GM13976 (cell line): Measurements from ENCODE around the gene CACNA1E.

ENCODE experiments used
- DNase-seq: peaks from one replicate; pipeline ENCODE4 v3.0.0; 2012; ENCODE audit warnings: low spot score
- in situ Hi-C: fragments of 300-500 bp; cut with MboI; formaldehyde crosslinking; loops from one replicate; pipeline ENCODE4 v1.12.0; 2022; ENCODE audit warnings: low sequenced_read_pairs, mixed read lengths, inconsistent platforms; ENCODE audit not compliant: unreplicated experiment
- TF ChIP-seq, protein P1 (sequence below): IDR thresholded peaks from 2 replicates; pipeline ENCODE4 v1.5.1; 2012; ENCODE audit warnings: borderline replicate concordance, mild to moderate bottlenecking; ENCODE audit not compliant: insufficient read depth; ENCODE audit errors: extremely low read depth, missing control alignments, control extremely low read depth

Gene CACNA1E

DNA sequence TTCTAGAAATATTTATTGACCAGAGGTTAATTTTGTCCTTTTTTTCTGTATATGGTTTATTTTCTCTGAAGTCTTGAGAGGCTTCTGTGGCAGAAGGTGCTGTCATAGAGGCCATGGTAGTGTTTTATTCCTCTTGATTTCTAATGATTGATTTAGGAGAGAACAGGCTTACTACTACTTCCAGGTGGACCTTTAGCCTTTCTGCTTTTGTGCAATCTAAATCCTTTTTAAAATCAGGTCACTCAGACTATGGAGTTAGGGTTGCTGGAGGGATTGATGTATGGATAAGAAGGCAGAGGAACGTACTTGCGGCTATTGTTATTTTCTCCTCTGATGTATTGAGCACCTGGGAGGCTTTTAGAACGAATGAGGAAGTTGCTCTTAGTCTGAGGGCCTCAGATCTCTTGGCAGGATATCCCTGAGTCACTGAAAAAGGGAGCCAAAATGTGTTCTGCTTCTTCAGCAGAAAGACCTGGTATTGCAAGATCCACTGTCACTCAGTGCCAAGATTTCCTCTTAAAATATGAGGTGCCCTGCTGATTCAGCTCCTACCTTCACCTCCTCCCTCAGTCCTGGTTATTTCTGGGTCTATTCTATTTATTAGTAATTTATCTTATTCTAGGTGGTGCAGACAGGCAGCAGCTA, 300.8 kb downstream of the CACNA1E start:
- no peak for DNase-seq
- in situ Hi-C loops, result no loop called here
- TF ChIP-seq, protein P1, sequence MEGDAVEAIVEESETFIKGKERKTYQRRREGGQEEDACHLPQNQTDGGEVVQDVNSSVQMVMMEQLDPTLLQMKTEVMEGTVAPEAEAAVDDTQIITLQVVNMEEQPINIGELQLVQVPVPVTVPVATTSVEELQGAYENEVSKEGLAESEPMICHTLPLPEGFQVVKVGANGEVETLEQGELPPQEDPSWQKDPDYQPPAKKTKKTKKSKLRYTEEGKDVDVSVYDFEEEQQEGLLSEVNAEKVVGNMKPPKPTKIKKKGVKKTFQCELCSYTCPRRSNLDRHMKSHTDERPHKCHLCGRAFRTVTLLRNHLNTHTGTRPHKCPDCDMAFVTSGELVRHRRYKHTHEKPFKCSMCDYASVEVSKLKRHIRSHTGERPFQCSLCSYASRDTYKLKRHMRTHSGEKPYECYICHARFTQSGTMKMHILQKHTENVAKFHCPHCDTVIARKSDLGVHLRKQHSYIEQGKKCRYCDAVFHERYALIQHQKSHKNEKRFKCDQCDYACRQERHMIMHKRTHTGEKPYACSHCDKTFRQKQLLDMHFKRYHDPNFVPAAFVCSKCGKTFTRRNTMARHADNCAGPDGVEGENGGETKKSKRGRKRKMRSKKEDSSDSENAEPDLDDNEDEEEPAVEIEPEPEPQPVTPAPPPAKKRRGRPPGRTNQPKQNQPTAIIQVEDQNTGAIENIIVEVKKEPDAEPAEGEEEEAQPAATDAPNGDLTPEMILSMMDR, result no peak

DNA sequence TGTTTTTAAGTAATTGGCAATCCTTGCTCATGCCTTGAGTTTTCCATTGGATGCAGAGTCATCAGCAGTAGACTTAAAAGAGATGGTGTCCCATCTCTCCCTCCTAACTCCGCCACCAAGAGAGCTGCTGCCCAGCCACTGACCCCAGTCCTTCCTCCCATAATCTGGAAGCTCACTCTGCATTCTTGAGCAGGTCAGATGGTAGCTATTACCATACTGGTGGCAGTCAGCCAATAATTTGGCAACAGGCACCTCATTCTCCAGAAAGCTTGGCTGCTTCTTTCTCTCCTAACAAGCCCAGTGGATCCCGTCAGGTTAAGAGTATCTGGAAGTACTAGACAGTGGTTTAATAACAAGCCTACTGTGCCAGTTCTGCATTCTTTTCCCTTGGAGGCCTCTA, 306.1 kb downstream of the CACNA1E start:
- no peak for DNase-seq
- in situ Hi-C loops, result no loop called here
- TF ChIP-seq, protein P1, result no peak

DNA sequence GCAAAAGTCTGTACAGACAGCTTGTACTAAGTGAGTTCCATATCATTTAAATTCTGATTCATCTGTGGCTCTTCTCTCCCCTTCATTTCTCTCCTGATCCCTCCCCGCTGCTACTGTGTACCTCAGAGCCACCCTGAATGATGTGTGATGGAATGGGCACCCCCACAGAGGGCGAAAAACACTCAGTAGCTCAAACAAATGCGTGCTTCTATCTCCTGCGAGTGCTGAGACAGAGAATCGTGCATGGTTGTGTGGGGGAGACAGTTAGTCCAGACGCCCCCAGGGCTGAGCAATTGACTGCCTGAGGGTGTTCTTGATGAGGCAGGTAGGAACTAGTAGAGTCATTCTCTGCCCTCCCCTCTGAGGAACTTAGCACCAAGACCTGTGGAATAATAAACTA, 308.4 kb downstream of the CACNA1E start:
- in situ Hi-C loops, result no loop called here
- no peak for DNase-seq
- TF ChIP-seq, protein P1, result no peak

DNA sequence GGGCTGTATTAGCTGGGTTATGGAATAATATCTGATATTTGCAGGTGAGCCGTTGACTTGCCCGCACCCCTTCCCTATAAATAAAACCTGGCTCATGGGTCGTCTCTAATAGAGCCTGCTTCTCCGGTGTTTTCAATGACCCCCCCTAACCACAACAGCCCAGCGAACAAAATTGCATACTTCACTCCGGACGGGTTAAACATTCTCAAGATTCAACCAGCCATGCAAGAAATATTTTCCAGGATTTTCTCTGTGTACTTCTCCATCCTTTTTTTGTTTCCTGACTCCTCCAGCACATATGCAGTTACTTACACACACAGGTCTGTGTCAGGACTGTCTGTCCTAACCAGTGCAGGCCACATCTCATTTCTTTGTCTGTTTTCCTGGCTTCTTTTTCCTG, 310.5 kb downstream of the CACNA1E start:
- no peak for DNase-seq
- TF ChIP-seq, protein P1, result no peak
- in situ Hi-C loops, result no loop called here

DNA sequence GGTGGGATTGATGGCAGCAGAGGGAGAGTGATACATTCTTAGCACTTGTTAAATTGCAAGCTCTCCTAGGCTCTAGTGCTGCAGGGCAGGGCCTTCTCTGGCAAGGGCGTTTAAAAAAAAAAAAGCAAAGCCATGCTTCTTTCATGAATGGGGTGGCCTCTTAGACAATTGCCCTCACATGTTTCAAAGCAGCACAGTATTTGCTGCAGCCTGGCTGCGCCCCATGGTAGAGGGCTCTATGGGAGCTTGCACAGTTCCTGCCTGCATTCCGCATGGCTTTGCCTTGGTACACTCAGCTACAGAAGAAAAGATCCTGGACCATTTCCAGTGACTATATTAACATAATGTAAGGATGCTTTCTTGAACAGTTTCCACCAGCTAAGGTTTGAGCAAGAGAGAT, 311.0 kb downstream of the CACNA1E start:
- TF ChIP-seq, protein P1, result no peak
- DNase-seq, result no peak
- in situ Hi-C loops, result no loop called here

DNA sequence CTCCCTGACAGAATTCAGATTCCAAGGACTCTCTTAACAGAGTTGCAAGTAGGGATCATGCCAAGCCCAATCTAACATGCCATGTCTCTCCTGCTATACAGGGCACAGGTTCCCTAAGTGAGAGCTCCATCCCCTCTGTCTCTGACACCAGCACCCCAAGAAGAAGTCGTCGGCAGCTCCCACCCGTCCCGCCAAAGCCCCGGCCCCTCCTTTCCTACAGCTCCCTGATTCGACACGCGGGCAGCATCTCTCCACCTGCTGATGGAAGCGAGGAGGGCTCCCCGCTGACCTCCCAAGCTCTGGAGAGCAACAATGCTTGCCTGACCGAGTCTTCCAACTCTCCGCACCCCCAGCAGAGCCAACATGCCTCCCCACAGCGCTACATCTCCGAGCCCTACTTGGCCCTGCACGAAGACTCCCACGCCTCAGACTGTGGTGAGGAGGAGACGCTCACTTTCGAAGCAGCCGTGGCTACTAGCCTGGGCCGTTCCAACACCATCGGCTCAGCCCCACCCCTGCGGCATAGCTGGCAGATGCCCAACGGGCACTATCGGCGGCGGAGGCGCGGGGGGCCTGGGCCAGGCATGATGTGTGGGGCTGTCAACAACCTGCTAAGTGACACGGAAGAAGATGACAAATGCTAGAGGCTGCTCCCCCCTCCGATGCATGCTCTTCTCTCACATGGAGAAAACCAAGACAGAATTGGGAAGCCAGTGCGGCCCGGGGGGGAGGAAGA, 315.0 kb downstream of the CACNA1E start:
- TF ChIP-seq, protein P1, result no peak
- in situ Hi-C loops, result no loop called here
- peak; percentile 15 for DNase-seq

DNA sequence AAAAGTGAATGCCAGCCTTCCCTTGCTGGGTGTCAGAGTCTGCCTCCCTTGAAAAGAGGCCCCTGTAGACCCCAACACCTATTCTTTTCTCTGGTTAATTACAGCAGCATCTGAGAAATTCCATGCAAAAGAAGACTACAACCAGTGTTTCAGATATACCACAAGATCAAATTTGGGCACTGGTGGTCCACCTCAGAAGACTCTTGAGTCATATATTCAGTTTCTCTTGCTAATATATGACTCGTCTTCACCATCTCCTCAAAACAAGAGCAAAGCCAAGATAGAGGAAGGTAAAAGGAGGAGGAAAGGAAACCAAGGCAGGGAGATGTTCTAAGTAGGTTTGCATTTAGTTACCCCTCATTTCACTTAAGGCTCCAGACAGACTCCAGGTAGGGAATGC, 318.3 kb downstream of the CACNA1E start:
- in situ Hi-C loops, result no loop called here
- TF ChIP-seq, protein P1, result no peak
- peak; percentile 3 for DNase-seq
